KOPT-K1 (cell line): Measurements from ENCODE around the gene ST6GALNAC6.

Experiments used
- H3K27ac ChIP-seq: fragments of 200-600 bp; sonication (generic); 2 replicates; pipeline ENCODE4 v1.5.1; 2016; ENCODE audit warnings: antibody characterized with exemption, mild to moderate bottlenecking, low read depth, low read length; ENCODE audit not compliant: poor library complexity, severe bottlenecking
- H3K36me3 ChIP-seq: fragments of 200-600 bp; sonication (generic); 2 replicates; pipeline ENCODE4 v1.5.1; 2017; ENCODE audit warnings: antibody characterized with exemption, mild to moderate bottlenecking, low read length, moderate library complexity; ENCODE audit not compliant: insufficient read depth
- H3K9me3 ChIP-seq: fragments of 200-600 bp; sonication (generic); 2 replicates; pipeline ENCODE4 v1.5.1; 2017; ENCODE audit warnings: antibody characterized with exemption, low read length, mild to moderate bottlenecking; ENCODE audit not compliant: insufficient read depth, poor library complexity, severe bottlenecking

The ST6GALNAC6 gene

DNA sequence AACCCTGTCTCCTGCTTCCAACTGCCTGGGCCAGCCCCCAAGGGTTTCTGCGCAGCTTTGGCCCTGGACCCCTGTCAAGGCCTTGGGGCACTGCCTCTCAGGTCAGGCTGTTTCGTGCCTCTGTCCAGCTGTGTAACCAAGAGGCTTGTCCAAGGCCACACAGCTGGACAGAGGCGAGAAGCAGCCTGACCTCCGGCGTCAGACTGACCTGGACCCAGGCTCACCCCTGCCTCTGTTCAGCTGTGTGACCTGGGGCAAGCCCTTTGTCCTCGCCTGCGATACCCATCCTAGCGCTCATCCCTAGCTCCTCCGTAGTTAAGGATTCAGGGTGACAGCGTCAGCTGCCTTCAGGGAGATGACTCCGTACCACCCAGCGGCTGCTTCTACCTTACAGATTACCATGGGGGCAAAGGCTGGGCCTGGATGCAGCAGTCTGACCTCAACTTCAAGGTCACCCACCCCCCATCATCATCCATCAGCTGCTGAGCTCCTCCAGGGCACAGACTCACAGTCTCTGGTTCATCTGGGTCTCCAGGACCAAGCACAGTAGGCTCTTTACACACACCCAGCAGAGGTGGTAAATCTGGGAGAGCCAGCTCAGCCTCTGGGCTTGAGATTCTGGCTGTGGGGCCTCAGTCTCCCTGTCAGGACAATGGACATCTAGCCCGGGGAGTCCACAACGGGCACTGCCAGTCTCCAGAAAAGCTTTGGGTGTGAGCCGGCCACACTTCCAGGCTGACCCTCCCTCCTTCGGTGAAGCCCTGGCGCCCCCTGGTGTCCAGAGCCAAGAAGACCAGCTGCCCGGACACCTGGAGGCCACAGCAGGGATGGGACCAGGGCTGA is 29.9 kb downstream of the ST6GALNAC6 start:
- Histone ChIP-seq H3K9me3 (no peaks in the 10 kb centered on the region), H3K27ac (no peak overlapping the region), H3K36me3 (no peaks in the 10 kb centered on the region)

DNA sequence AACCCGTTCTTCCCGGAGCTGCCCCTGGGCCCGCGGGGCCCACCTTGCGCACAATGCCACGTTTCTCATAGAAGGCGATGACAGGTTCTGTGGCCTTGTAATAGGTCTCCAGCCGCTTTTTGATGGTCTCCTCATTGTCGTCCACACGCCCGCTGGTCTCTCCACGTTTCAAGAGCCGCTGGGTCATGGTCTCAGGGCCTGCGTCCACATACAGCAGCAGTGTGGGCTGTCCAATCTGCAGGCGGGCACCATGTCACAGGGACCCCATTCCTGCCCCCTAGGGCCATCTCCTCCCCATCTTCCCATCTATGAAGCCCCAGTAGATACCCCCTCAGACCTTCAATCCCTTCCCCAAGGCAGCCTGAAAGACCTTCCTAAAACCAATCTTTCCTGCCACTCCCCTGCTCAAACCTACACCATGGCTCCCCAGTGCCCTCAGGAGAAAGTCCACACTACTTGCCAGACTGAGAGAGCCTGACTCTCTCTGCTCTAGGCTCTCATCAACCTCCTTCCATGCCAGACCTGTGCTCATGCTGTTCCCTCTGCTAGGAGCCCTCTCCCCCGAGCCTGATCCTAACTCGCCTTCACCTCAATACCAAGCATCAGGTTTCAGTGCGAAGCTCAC is 31.0 kb downstream of the ST6GALNAC6 start:
- no peaks in the 10 kb centered on the region for H3K36me3 ChIP-seq
- no peak overlapping the region for H3K27ac ChIP-seq
- no peaks in the 10 kb centered on the region for H3K9me3 ChIP-seq

DNA sequence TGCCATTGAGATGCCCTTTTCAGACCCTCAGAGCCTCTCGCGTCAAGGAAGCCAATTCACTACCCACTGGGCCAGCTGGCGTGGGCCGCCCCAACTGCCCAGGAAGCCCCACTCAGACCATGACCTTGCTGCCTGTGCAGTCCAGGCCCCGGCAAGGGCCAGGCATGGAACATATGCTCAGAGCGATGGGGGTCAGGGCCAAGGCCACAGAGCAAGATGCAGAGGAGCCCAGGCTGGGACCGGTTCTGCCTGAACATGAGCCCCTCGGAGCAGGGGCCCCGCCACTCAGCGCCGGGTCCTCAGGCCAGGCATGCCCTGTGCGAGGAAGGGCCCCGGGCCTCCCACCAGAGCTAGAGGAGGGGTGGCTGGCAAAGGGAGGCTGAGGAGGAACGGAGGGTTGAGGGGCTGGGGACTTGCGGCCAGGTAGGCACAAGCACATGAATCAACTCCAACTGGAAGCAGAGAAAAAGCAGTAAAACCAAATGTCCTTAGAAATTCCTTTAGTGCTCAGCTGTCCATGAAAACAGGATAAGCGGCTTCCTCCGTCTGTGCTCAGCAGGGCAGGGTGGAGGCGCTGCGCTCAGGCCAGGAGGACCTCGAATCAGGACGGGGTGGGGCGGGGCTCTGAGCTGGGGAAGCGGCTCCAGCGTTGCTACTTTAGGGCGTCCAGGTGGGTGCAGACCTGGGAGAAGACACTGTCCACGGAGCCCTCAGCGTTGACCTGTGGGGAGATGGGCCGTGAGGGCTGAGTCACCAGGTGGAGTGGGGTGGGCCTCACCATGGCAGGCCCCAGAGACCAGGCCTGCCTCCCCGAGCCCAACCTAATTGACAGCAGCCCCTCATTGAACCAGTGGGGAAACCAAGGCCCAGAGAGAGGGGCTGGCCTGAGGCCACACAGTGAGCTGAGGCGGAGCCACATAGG is 31.8 kb downstream of the ST6GALNAC6 start:
- Histone ChIP-seq H3K27ac (no peak overlapping the region), H3K36me3 (no peaks in the 10 kb centered on the region), H3K9me3 (no peaks in the 10 kb centered on the region)

DNA sequence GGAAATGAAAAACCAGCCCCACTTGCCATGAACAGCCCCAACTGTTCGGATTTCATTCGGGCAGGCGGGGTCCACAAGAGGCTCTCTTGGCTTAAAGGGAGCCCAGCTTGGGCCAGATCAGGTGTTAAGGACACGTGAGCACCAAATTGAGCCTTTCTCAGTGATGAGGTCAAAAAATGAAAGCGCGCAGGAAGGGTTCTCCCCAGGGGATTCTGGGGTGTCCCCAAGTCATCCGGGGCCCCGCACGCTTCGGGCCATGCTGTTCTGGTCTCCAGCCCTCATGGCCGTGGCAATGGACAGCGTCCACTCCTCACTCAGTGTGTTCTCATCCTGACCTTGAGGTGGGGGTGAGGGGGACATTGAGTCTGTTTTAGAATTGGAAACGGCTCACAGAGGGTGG is 32.9 kb downstream of the ST6GALNAC6 start:
- Histone ChIP-seq H3K9me3 (no peaks in the 10 kb centered on the region), H3K36me3 (no peaks in the 10 kb centered on the region), H3K27ac (no peak overlapping the region)

DNA sequence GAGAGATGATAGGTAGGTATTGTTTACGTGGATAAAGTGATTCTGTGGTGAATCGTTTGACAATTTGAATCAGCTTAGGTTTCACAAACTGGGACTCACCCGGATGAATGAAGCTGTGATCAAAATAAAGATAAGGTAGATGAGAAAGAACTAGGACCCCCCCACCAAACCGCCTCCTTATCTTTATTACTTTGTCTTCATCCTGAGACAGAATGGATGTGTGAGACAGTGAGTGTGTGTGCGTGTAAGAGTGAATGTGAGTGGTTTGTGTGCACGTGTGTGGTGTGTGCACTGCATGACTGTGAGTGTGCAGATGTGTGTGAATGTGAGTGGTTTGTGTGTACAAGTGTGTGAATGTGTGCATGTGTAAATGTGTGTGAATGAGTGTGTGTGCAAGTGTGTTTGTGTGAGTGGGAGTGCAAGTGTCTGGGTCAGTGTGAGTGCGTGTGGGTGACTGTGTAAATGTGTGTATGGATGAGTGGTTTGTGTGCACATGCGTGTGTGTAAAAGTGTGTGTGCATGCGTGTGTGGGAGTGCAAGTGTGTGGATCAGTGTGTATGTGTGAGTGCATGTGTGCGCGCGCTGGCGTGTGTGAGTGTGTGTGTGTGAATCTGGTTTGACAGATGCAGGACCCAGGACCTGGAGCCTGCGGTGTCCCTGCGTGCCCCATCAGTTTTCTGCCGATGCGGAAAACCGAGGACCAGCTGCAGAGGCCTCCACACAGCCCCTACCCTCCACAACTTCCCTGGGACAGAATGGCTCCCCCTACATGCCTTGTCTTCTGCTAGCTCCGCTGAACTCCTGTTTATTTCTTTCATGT is 33.5 kb downstream of the ST6GALNAC6 start:
- Histone ChIP-seq H3K27ac (peak overlapping the region; percentile 89), H3K9me3 (no peaks in the 10 kb centered on the region)

DNA sequence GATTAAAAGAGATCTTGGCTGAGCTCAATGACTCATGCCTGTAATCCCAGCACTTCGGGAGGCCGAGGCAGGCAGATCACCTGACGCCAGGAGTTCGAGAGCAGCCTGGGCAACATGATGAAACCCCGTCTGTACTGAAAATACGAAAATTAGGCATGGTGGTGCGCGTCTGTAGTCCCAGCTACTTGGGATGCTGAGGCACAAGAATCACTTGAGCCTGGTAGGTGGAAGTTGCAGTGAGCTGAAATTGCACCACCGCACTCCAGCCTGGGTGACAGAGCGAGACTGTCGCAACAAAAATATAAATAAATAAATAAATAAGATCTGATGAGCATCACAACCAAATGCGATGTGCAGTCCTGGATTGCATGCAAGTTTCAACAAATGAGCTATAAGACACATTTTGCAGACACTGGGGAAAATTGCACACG is 36.2 kb downstream of the ST6GALNAC6 start:
- H3K36me3 ChIP-seq, result no peaks in the 10 kb centered on the region
- no peaks in the 10 kb centered on the region for H3K9me3 ChIP-seq
- H3K27ac ChIP-seq, result peak overlapping the region; percentile 73

More for the DNA sequence above, 33.5 kb downstream of the ST6GALNAC6 start:
- H3K36me3 ChIP-seq, result no peaks in the 10 kb centered on the region

DNA sequence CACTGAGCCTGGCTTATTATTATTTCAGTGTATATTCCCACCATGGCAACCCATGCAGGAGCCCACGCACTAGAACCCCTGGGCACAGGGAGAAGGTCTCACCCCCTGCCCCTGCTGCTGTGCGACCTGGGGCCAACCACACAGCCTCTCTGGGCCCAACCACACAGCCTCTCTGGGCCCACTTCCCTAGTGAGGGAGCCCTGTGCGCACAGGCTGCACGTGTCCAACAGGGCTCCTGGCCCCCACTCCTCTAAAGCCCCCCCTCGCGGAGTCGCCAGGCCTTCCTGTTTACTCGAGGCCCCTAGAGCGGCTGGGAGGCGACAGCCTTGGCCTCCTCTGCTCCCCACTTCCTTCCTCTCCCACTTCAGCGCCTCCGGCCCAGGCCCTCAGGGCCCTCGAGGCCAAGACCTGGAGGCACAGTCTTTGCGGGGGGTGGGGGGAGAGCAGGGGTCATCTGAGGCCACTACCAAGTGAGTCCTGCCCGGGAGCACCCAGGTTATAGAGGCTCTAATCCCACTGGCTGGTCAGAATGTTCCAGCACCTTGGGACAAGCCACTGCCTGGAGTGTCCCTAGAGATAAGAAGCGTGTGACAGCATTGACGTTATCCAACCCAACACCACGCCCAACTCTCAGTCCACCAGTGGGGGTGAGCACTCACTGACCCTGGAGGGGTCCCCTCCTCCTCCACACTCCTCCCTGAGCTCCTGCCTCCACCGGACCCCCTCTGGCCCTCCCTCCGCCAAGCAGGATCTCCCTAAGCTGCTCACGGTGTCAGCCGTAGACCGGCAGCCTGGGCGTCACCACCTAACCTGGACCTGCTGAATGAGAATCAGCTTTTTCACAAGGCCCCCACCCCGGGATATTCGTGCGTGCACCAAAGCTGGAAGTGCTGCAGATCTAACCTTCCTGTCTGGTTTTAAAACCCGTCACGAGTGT is 37.1 kb downstream of the ST6GALNAC6 start:
- Histone ChIP-seq H3K36me3 (no peaks in the 10 kb centered on the region), H3K9me3 (no peaks in the 10 kb centered on the region), H3K27ac (peak overlapping the region; percentile 73)

DNA sequence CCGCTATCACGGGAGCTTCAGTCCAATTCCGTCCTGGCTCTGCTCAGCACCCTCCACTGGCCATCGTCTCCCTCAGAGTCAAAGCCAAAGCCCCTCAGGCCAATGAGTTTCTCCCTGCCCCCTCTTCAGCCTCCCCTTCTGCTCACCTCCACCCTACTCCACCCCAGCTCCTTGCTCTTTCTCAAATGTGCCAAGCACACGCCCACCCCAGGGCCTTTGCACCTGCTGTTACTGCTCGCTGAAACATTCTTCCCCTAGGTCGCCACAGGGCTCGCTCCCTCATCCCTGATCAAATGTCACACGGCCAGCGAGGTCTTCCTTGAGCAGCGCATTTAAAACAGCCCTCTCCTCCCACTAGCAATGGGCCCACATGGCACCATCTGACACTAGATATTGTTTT is 38.6 kb downstream of the ST6GALNAC6 start:
- Histone ChIP-seq H3K36me3 (no peaks in the 10 kb centered on the region), H3K9me3 (no peaks in the 10 kb centered on the region), H3K27ac (no peak overlapping the region)

DNA sequence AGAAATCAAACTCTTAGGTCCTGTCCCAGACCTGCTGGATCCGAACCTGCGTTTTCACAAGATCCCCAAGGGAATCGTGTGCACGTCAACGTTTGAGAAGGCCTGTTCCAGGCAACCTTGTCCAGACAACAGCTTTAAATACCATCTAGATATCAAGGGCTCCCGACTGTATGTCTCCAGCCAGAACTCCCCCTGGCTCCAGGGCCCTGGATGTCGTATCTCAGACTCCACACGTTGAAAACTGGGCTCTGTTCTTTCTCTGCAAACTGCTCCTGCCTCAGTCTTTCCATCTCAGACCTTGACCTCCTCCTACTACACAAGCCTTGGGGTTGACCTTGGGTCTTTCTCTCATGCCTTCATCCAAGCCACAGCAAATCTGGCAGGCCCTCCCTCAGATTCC is 39.1 kb downstream of the ST6GALNAC6 start:
- no peak overlapping the region for H3K27ac ChIP-seq
- H3K9me3 ChIP-seq, result no peaks in the 10 kb centered on the region
- H3K36me3 ChIP-seq, result no peaks in the 10 kb centered on the region

DNA sequence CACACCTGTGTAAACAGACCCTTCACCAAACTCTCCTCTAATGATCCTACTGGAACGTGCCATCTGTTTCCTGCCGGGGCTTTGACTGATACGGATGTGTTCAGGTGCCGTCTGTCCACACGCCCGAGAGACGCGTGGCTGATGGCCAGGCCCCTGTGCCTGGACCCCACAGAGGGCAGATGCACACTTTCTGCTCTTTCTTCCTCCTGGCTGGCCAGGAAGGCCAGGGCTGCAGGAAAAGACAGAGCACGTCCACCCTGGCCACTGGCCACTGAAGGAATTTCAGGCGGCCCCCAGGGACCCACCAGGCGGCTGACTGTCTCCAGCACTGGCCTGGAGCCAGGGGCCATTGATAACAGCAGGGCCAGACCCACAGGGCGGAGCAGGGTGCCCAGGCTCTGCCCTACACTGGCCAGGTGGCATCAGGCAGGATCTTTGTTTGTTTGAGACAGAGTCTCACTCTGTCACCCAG is 41.3 kb downstream of the ST6GALNAC6 start:
- no peak overlapping the region for H3K27ac ChIP-seq
- H3K9me3 ChIP-seq, result no peaks in the 10 kb centered on the region
- no peaks in the 10 kb centered on the region for H3K36me3 ChIP-seq

DNA sequence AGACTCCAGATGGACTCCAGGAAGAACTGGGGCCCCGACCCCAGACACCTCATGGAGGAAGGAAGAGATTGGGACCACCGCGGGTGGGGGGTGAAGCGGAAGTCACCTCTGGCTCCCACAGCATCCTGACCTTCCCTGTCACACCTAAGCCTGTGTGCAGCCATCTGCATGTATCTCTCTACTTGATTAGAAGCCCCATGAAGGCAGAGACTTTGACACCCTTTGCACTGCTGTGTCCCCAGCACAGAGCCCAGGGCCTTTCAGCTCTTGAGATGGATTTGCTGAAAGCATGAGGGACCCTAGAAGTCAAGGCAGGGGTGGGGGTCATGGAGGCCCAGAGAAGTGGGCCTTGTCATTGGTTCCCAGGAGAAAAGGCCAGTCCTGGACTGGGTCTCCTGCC is 42.1 kb downstream of the ST6GALNAC6 start:
- Histone ChIP-seq H3K27ac (no peak overlapping the region), H3K36me3 (no peaks in the 10 kb centered on the region), H3K9me3 (no peaks in the 10 kb centered on the region)

DNA sequence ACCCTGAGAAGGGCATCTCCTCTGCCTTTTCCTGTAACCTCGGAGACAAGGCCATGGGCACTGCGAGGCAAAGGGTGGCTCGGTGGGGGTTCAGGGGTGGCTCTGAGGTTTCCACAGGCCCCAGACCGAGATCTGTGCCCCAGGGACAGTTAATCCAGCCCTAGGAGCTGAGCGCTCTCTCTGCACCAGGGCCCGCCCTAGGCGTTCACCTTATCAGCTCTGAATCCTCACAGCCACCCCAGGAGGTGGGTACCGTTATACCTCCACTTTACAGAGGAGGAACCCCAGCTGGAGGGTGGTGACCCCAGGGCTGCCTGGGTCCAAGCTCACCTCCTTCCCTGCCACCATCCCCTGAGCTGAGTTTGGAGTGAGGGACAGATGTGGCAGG is 42.7 kb downstream of the ST6GALNAC6 start:
- H3K9me3 ChIP-seq, result no peaks in the 10 kb centered on the region
- no peaks in the 10 kb centered on the region for H3K36me3 ChIP-seq
- H3K27ac ChIP-seq, result no peak overlapping the region

DNA sequence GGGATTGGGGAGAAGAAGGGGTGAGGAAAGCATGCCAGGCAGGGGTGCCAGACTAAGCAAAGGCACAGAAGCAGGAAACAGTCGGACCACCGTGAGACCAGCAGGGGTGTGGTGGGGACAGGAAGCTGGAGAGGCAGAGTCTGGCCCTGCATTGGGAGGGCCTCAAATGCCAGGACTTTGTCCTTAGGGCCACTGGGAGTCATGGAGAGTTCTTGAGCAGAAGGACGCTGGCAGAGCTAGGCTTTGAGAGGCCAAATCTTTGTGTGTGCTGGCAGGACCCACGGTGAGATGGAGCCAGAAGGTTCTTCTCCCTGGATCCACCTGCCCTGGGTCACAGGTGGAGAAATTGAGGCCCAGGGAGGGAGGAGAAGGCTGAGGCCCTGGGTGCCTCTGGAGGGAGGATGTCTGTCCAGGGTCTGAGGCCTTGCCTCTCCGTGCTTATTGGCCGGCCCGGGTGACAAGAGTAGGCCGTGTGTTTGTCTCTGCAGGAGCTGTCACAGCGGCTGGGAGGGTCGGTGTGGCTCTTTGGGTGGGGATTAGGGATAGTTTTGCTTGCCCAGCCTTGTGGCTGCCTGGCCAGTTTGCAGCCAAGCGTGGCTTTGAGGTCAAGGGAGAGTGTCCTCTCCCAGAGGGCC is 43.2 kb downstream of the ST6GALNAC6 start:
- no peaks in the 10 kb centered on the region for H3K36me3 ChIP-seq
- no peak overlapping the region for H3K27ac ChIP-seq
- no peaks in the 10 kb centered on the region for H3K9me3 ChIP-seq
